ENCODE results near the gene NLRP13. TPM values are rescaled to one million over a fixed set of nuclear protein-coding genes. Genes with fewer than 3 reads are reported as not detected.

The NLRP13 gene
- total RNA-seq, 1 experiment from 2014 or later: not detected

GRCh38 chr19:55947532-55947931, 15.4 kb upstream of the NLRP13 start, which contains the start of gene NLRP8:
NLRP8 (plus strand) TSS chr19:55947832.
- Histone ChIP-seq H3K4me1 (ENCODE audit: insufficient read depth, low read length, poor library complexity, severe bottlenecking) (no peaks in the 10 kb centered on the region), H3K27ac (ENCODE audit: low read depth, low read length, poor library complexity, severe bottlenecking) (no peak within 1 kb of the TSS), H3K9me3 (ENCODE audit: low read depth, low read length, poor library complexity, severe bottlenecking) (no peaks in the 10 kb centered on the region), H3K4me3 (ENCODE audit: low read depth, low read length, poor library complexity, severe bottlenecking) (no peak within 1 kb of the TSS), H3K36me3 (ENCODE audit: insufficient read depth, low read length, poor library complexity, severe bottlenecking) (no peaks in the 10 kb centered on the region), H3K27me3 (replicated peaks; ENCODE audit: insufficient read depth, low read depth, low read length, poor library complexity) (no peaks in the 10 kb centered on the region)
- intact Hi-C loops (cut with micrococcal nuclease; ENCODE audit: unreplicated experiment): no loop called here
- ChIA-PET CTCF (no interaction called here), POLR2A (ENCODE audit: low non-redundant PET) (no interaction called here)
- DNase-seq (ENCODE audit: low spot score): no peak
- no peak for TF ChIP-seq EZH2 (IDR thresholded peaks at IDR 0.05; ENCODE audit: borderline replicate concordance, low read depth, low read length, poor library complexity, severe bottlenecking)
- TF ChIP-seq CTCF (conservative IDR thresholded peaks at IDR 0.05; ENCODE audit: low read depth, low read length): no peak
- no TSS peak for BruUV-seq (replicated peaks)

GRCh38 chr19:55940306-55940705, 8.2 kb upstream of the NLRP13 start:
- Histone ChIP-seq H3K36me3 (ENCODE audit: insufficient read depth, low read length, poor library complexity, severe bottlenecking) (no peaks in the 10 kb centered on the region), H3K27me3 (replicated peaks; ENCODE audit: insufficient read depth, low read depth, low read length, poor library complexity) (peaks cover 4% of the 10 kb centered on the region), H3K9me3 (ENCODE audit: low read depth, low read length, poor library complexity, severe bottlenecking) (no peaks in the 10 kb centered on the region), H3K4me3 (ENCODE audit: low read depth, low read length, poor library complexity, severe bottlenecking) (no peak overlapping the region), H3K4me1 (ENCODE audit: insufficient read depth, low read length, poor library complexity, severe bottlenecking) (no peaks in the 10 kb centered on the region), H3K27ac (ENCODE audit: low read depth, low read length, poor library complexity, severe bottlenecking) (no peak overlapping the region)
- intact Hi-C loops (cut with micrococcal nuclease; ENCODE audit: unreplicated experiment): no loop called here
- POLR2A ChIA-PET (ENCODE audit: low non-redundant PET): no interaction called here
- TF ChIP-seq CTCF (conservative IDR thresholded peaks at IDR 0.05; ENCODE audit: low read depth, low read length) (no peak), EZH2 (IDR thresholded peaks at IDR 0.05; ENCODE audit: borderline replicate concordance, low read depth, low read length, poor library complexity, severe bottlenecking) (no peak)
- CTCF ChIA-PET: no interaction called here
- no peak for DNase-seq (ENCODE audit: low spot score)
- no TSS peak for BruUV-seq (replicated peaks)

- intact Hi-C loops (cut with micrococcal nuclease; ENCODE audit: unreplicated experiment): no loop called here
- Histone ChIP-seq H3K4me3 (ENCODE audit: low read depth, low read length, poor library complexity, severe bottlenecking) (no peak overlapping the region), H3K27ac (ENCODE audit: low read depth, low read length, poor library complexity, severe bottlenecking) (no peak overlapping the region), H3K36me3 (ENCODE audit: insufficient read depth, low read length, poor library complexity, severe bottlenecking) (no peaks in the 10 kb centered on the region), H3K9me3 (ENCODE audit: low read depth, low read length, poor library complexity, severe bottlenecking) (no peaks in the 10 kb centered on the region), H3K4me1 (ENCODE audit: insufficient read depth, low read length, poor library complexity, severe bottlenecking) (no peaks in the 10 kb centered on the region), H3K27me3 (replicated peaks; ENCODE audit: insufficient read depth, low read depth, low read length, poor library complexity) (peaks cover 4% of the 10 kb centered on the region)
- POLR2A ChIA-PET (ENCODE audit: low non-redundant PET): no interaction called here
- BruUV-seq (replicated peaks): no TSS peak
- no peak for DNase-seq (ENCODE audit: low spot score)
- CTCF ChIA-PET: no interaction called here
- TF ChIP-seq CTCF (conservative IDR thresholded peaks at IDR 0.05; ENCODE audit: low read depth, low read length): no peak
- no peak for TF ChIP-seq EZH2 (IDR thresholded peaks at IDR 0.05; ENCODE audit: borderline replicate concordance, low read depth, low read length, poor library complexity, severe bottlenecking)
Observed at GRCh38 chr19:55939206-55939605, 7.1 kb upstream of the NLRP13 start.

Data from A673 (cell line).